NCI-H524 (cell line): ENCODE data around the gene TCL1B.

Source experiments
- DNase-seq, 2 experiments: peaks; one replicate each; lab custom pipeline; 2025; lab: John Stamatoyannopoulos, UW

The TCL1B gene

GRCh38 chr14:95667249-95667693, 19.0 kb upstream of the TCL1B start:
- peak in 1 of 2 experiments; percentile 60 for DNase-seq

- DNase-seq = no peak
These were observed 17.9 kb upstream of the TCL1B start for GRCh38 chr14:95668235-95668772.

- peak in 1 of 2 experiments; percentile 26 for DNase-seq
These were observed 11.6 kb upstream of the TCL1B start for GRCh38 chr14:95674613-95675012.

GRCh38 chr14:95675486-95675885, 10.7 kb upstream of the TCL1B start:
- DNase-seq = no peak

- DNase-seq = no peak
These were observed 8.9 kb upstream of the TCL1B start for GRCh38 chr14:95677179-95677835.

GRCh38 chr14:95679148-95679815, 6.9 kb upstream of the TCL1B start:
- peak in 1 of 2 experiments; percentile 14 for DNase-seq

GRCh38 chr14:95679998-95680735, 6.1 kb upstream of the TCL1B start:
- peak in 1 of 2 experiments; percentile 67 for DNase-seq

GRCh38 chr14:95681153-95681552, 5.1 kb upstream of the TCL1B start:
- DNase-seq = peak in 1 of 2 experiments; percentile 28

GRCh38 chr14:95683793-95684192, 2.4 kb upstream of the TCL1B start:
- no peak for DNase-seq

GRCh38 chr14:95686935-95687334, 709 bp downstream of the TCL1B start:
- peak in 1 of 2 experiments; percentile 44 for DNase-seq

GRCh38 chr14:95689441-95689840, 3.2 kb downstream of the TCL1B start:
- no peak for DNase-seq

- peak; percentile 49 to 81 for DNase-seq
These were observed 4.6 kb downstream of the TCL1B start for GRCh38 chr14:95690815-95691214.

GRCh38 chr14:95691591-95691990, 5.4 kb downstream of the TCL1B start:
- no peak for DNase-seq

- no peak for DNase-seq
These were observed 5.9 kb downstream of the TCL1B start for GRCh38 chr14:95692109-95692508.

GRCh38 chr14:95695051-95695450, 8.8 kb downstream of the TCL1B start:
- DNase-seq = no peak

- DNase-seq = peak in 1 of 2 experiments; percentile 37
These were observed 9.7 kb downstream of the TCL1B start for GRCh38 chr14:95695913-95696312.

- DNase-seq = no peak
These were observed 10.5 kb downstream of the TCL1B start for GRCh38 chr14:95696741-95697140.

GRCh38 chr14:95697764-95698163, 11.5 kb downstream of the TCL1B start:
- no peak for DNase-seq

GRCh38 chr14:95698287-95698686, 12.1 kb downstream of the TCL1B start:
- no peak for DNase-seq

GRCh38 chr14:95699412-95699811, 13.2 kb downstream of the TCL1B start:
- no peak for DNase-seq

- DNase-seq = no peak
These were observed 14.2 kb downstream of the TCL1B start for GRCh38 chr14:95700221-95700976.

- DNase-seq = no peak
These were observed 15.6 kb downstream of the TCL1B start for GRCh38 chr14:95701846-95702221.
